H1 (cell line): ENCODE measurements around the gene A3GALT2. TPM values are rescaled to one million over a fixed set of nuclear protein-coding genes. Genes with fewer than 3 reads are reported as not detected.

Experiments
- CTCF ChIA-PET: fragments of 300-600 bp; sonication (Branson Sonifier 250); formaldehyde crosslinking; loops from one replicate; lab custom pipeline; 2021; ENCODE audit not compliant: partially characterized antibody; lab: Charles Lee
- POLR2A ChIA-PET: fragments of 300-600 bp; sonication (Branson Sonifier 250); formaldehyde crosslinking; loops from one replicate; lab custom pipeline; 2021; ENCODE audit warnings: inconsistent platforms; ENCODE audit not compliant: partially characterized antibody; lab: Charles Lee
- DNase-seq, 2 experiments: peaks; one replicate each; pipeline versions ENCODE4 v3.0.0 to v3.0.0-alpha.2; 2010 to 2022; ENCODE audit warnings: low spot score in 2 of 2, low read depth in 1 of 2, mixed read lengths in 1 of 2
- FAIRE-seq: peaks from 2 replicates; lab custom pipeline; 2011; peaks lifted over from hg19 to GRCh38; lab: Jason Lieb, UNC
- H2AFZ ChIP-seq: 2 replicates; pipeline ENCODE4 v1.8.1; 2012; ENCODE audit warnings: low read length, inconsistent platforms
- H2AK5ac ChIP-seq: 2 replicates; pipeline ENCODE4 v1.6.1; 2013; ENCODE audit warnings: low read depth, low read length
- H2BK120ac ChIP-seq: replicated peaks from 2 replicates; pipeline ENCODE3; 2013; ENCODE audit warnings: low read depth, low read length, inconsistent platforms
- H2BK12ac ChIP-seq: 2 replicates; pipeline ENCODE4 v1.6.1; 2013; ENCODE audit warnings: low read depth, low read length
- H2BK15ac ChIP-seq: 2 replicates; pipeline ENCODE4 v1.6.1; 2013; ENCODE audit warnings: low read length
- H2BK20ac ChIP-seq: 2 replicates; pipeline ENCODE4 v1.6.1; 2013; ENCODE audit warnings: low read length
- H2BK5ac ChIP-seq: 2 replicates; pipeline ENCODE4 v1.6.1; 2013; ENCODE audit warnings: low read depth, low read length
- H3K14ac ChIP-seq: 2 replicates; pipeline ENCODE4 v1.6.1; 2013; ENCODE audit warnings: inconsistent platforms; ENCODE audit not compliant: insufficient read length
- H3K18ac ChIP-seq: 2 replicates; pipeline ENCODE4 v1.6.1; 2013; ENCODE audit warnings: low read length; ENCODE audit errors: extremely low read depth
- H3K23ac ChIP-seq: 2 replicates; pipeline ENCODE4 v1.6.1; 2013; ENCODE audit warnings: inconsistent platforms; ENCODE audit not compliant: insufficient read length
- H3K23me2 ChIP-seq: 2 replicates; pipeline ENCODE4 v1.6.1; 2013; ENCODE audit warnings: low read depth, low read length
- H3K27ac ChIP-seq: 2 replicates; pipeline ENCODE4 v1.6.1; 2011; ENCODE audit warnings: low read depth, low read length, inconsistent platforms
- H3K27me3 ChIP-seq, 4 experiments: replicated peaks in 1 of 4; 1 replicate in 1 of 4; 2 replicates in 3 of 4; pipeline versions ENCODE4 v1.6.1 to v1.8.1; 2011 to 2013; ENCODE audit warnings: low read length in 3 of 4, mild to moderate bottlenecking in 3 of 4, inconsistent platforms in 2 of 4, mixed read lengths in 2 of 4, moderate library complexity in 1 of 4; ENCODE audit not compliant: control insufficient read depth in 3 of 4, insufficient read depth in 3 of 4; ENCODE audit errors: extremely low read depth in 1 of 4
- H3K36me3 ChIP-seq, 4 experiments: 2 replicates each; pipeline versions ENCODE4 v1.6.1 to v1.8.1; 2011 to 2013; ENCODE audit warnings: mild to moderate bottlenecking in 4 of 4, low read length in 3 of 4, moderate library complexity in 2 of 4, control low read depth in 1 of 4, inconsistent platforms in 1 of 4; ENCODE audit not compliant: insufficient read depth in 4 of 4, control insufficient read depth in 2 of 4
- H3K4ac ChIP-seq: replicated peaks from 2 replicates; pipeline ENCODE3; 2013; ENCODE audit warnings: low read length, low read depth, mixed read lengths, inconsistent platforms; ENCODE audit not compliant: insufficient read length
- H3K4me1 ChIP-seq, 4 experiments: replicated peaks in 1 of 4; 1 replicate in 1 of 4; 2 replicates in 3 of 4; pipeline versions ENCODE4 v1.6.1 to v1.8.1; 2011 to 2013; ENCODE audit warnings: low read length in 3 of 4, inconsistent platforms in 2 of 4, mixed read lengths in 1 of 4; ENCODE audit not compliant: insufficient read depth in 4 of 4, control insufficient read depth in 3 of 4
- H3K4me2 ChIP-seq, 2 experiments: 2 replicates each; pipeline versions ENCODE4 v1.6.1 to v1.8.1; 2011 to 2013; ENCODE audit warnings: low read depth in 2 of 2, low read length in 2 of 2, control low read depth in 1 of 2, inconsistent platforms in 1 of 2, mild to moderate bottlenecking in 1 of 2; ENCODE audit not compliant: insufficient read depth in 1 of 2
- H3K4me3 ChIP-seq, 4 experiments: fragments of 200-600, 300-600 bp in 1 of 4; sonication (generic), shearing (Covaris generic), sonication (Bioruptor Twin) in 1 of 4; 2 replicates each; pipeline versions ENCODE4 v1.5.1 to v1.8.1; 2011 to 2016; ENCODE audit warnings: low read length in 4 of 4, low read depth in 3 of 4, control low read depth in 2 of 4, inconsistent platforms in 2 of 4, mild to moderate bottlenecking in 2 of 4, mixed read lengths in 1 of 4, moderate library complexity in 1 of 4; ENCODE audit not compliant: insufficient read depth in 2 of 4; ENCODE audit errors: extremely low read depth in 1 of 4
- H3K56ac ChIP-seq: replicated peaks from 2 replicates; pipeline ENCODE3; 2013; ENCODE audit warnings: low read depth, mild to moderate bottlenecking, mixed read lengths, low read length, inconsistent platforms; ENCODE audit not compliant: insufficient read length
- H3K79me1 ChIP-seq: 2 replicates; pipeline ENCODE4 v1.6.1; 2013; ENCODE audit warnings: low read depth, low read length, control low read depth
- H3K79me2 ChIP-seq, 2 experiments: 2 replicates each; pipeline versions ENCODE4 v1.6.1 to v1.8.1; 2012 to 2013; ENCODE audit warnings: low read length in 2 of 2, mild to moderate bottlenecking in 2 of 2, inconsistent platforms in 1 of 2; ENCODE audit not compliant: insufficient read depth in 2 of 2, control insufficient read depth in 1 of 2
- H3K9ac ChIP-seq, 4 experiments: replicated peaks in 1 of 4; 1 replicate in 1 of 4; 2 replicates in 3 of 4; pipeline versions ENCODE4 v1.6.1 to v1.8.1; 2011 to 2013; ENCODE audit warnings: low read depth in 3 of 4, low read length in 3 of 4, control low read depth in 2 of 4, mild to moderate bottlenecking in 2 of 4, moderate library complexity in 2 of 4, inconsistent platforms in 1 of 4; ENCODE audit errors: extremely low read depth in 1 of 4
- H3K9me3 ChIP-seq, 2 experiments: 2 replicates each; pipeline versions ENCODE4 v1.6.1 to v1.8.1; 2012 to 2013; ENCODE audit warnings: mild to moderate bottlenecking in 2 of 2, moderate library complexity in 2 of 2, control low read depth in 1 of 2, inconsistent platforms in 1 of 2, low read depth in 1 of 2, low read length in 1 of 2, mixed read lengths in 1 of 2; ENCODE audit not compliant: insufficient read depth in 2 of 2
- H4K20me1 ChIP-seq, 2 experiments: replicated peaks in 1 of 2; 2 replicates each; pipeline versions ENCODE3 to v1.8.1; 2011 to 2013; ENCODE audit warnings: inconsistent platforms in 2 of 2, low read length in 2 of 2, mild to moderate bottlenecking in 1 of 2; ENCODE audit not compliant: insufficient read depth in 2 of 2, control insufficient read depth in 1 of 2
- H4K5ac ChIP-seq: 2 replicates; pipeline ENCODE4 v1.6.1; 2013; ENCODE audit warnings: low read length, low read depth, mixed read lengths, inconsistent platforms; ENCODE audit not compliant: insufficient read length
- H4K8ac ChIP-seq: 2 replicates; pipeline ENCODE4 v1.8.0; 2013; ENCODE audit warnings: mild to moderate bottlenecking, moderate library complexity, low read length, inconsistent platforms; ENCODE audit not compliant: insufficient read depth; ENCODE audit errors: extremely low read depth
- H4K91ac ChIP-seq: replicated peaks from 2 replicates; pipeline ENCODE3; 2013; ENCODE audit warnings: low read length, mixed read lengths, inconsistent platforms; ENCODE audit not compliant: insufficient read length
- KDM5A ChIP-seq: fragments of 200-600 bp; IDR thresholded peaks from 2 replicates; pipeline ENCODE4 v1.7.1; 2012; ENCODE audit warnings: mild to moderate bottlenecking, low read length, inconsistent platforms, mixed read lengths
- RAD21 ChIP-seq, 2 experiments: IDR thresholded peaks in 1 of 2; conservative IDR thresholded peaks in 1 of 2; 2 replicates each; pipeline ENCODE4 v1.6.1; 2011; ENCODE audit warnings: low read depth in 2 of 2, low read length in 2 of 2, improper control_type of control experiment in 1 of 2, inconsistent platforms in 1 of 2, mild to moderate bottlenecking in 1 of 2, moderate library complexity in 1 of 2
- RBBP5 ChIP-seq: IDR thresholded peaks from 2 replicates; pipeline ENCODE4 v1.7.1; 2012; ENCODE audit warnings: low read depth, mild to moderate bottlenecking, inconsistent platforms, low read length, moderate library complexity, borderline replicate concordance
- SP2 ChIP-seq: IDR thresholded peaks from 2 replicates; pipeline ENCODE4 v1.6.1; 2012; ENCODE audit warnings: mild to moderate bottlenecking, low read length, inconsistent platforms
- WGBS, 2 experiments: shearing (Covaris generic) in 1 of 2; methylation state at CpG; one replicate each; pipeline versions ENCODE4 v1.1.6 to v1.1.7; 2013 to 2015; ENCODE audit warnings: low lambda C conversion rate in 2 of 2, mixed read lengths in 2 of 2, inconsistent platforms in 1 of 2, low coverage in 1 of 2, missing lambda C conversion rate in 1 of 2; ENCODE audit not compliant: insufficient replicate concordance in 2 of 2, insufficient coverage in 1 of 2, insufficient read length in 1 of 2; ENCODE audit errors: extremely low coverage in 1 of 2, missing lambda C conversion rate in 1 of 2; 5-methylcytosine and 5-hydroxymethylcytosine counted together
- polyA plus RNA-seq, 7 experiments: library from polyadenylated mRNA; depleted of rRNA in 3 of 7; stranded (reverse) in 5 of 7; unstranded in 2 of 7; fragments of >200 nt in 5 of 7; fragments of 200-250 nt in 2 of 7; gene quantifications; 1 replicate in 5 of 7; 2 replicates in 1 of 7; 4 replicates in 1 of 7; pipeline versions ENCODE4 v1.2.1 to v1.2.3, GENCODE V29; 2011 to 2013; ENCODE audit warnings: missing spikeins in 2 of 7, mixed read lengths in 2 of 7
- total RNA-seq: library from RNA; stranded (reverse); fragmentation: NEBNext Ultra II Directional; extraction: Animal tissue kit (Norgen Biotek cat#: 25700); gene quantifications from 2 replicates; pipeline ENCODE4 v1.2.1, GENCODE V29; 2021

The A3GALT2 gene
- total and polyA plus RNA-seq, 2 of the 8 experiments (the other 6 are each of a cell fraction or from before 2014, with no cell fraction given) = not detected

GRCh38 chr1:33324677-33325575, 4.0 kb upstream of the A3GALT2 start:
- H3K27me3 ChIP-seq = no peaks in the 10 kb centered on the region
- no peak overlapping the region for H3K27ac ChIP-seq
- H3K36me3 ChIP-seq = peaks cover 0 to 15% (median 2%) of the 10 kb centered on the region in 4 experiments; a peak in 4 of 8 replicates
- no peaks in the 10 kb centered on the region for H3K23me2 ChIP-seq
- TF ChIP-seq RBBP5 = no peak
- peak; percentile 5 to 33; a peak in 1 of 4 replicates for TF ChIP-seq RAD21 (IDR thresholded peaks at IDR 0.05 in 1 of 2, conservative IDR thresholded peaks at IDR 0.05 in 1 of 2; ENCODE audit: low read depth in 2 of 2, low read length in 2 of 2)
- TF ChIP-seq KDM5A = no peak
- no peak for TF ChIP-seq SP2
- H3K18ac ChIP-seq = no peak overlapping the region
- no peaks in the 10 kb centered on the region for H3K4me1 ChIP-seq
- no peak overlapping the region for H3K14ac ChIP-seq
- H3K79me1 ChIP-seq = no peaks in the 10 kb centered on the region
- DNase-seq (no peak), FAIRE-seq (no peak)
- no peak overlapping the region for H2AK5ac ChIP-seq
- ChIA-PET POLR2A (no interaction called here), CTCF (interaction anchor here (0.8 to 2.6 kb wide), 12 partner anchors 10 to 134 kb away, joined by 3 to 12 read pairs (median 4); no protein-coding TSS in a partner anchor)
- H3K79me2 ChIP-seq = no peaks in the 10 kb centered on the region
- no peaks in the 10 kb centered on the region for H3K9me3 ChIP-seq
- WGBS, 2 experiments = 87% methylated on average over 22 of the region's 22 CpGs; no CpG with 5 or more reads in 1 of the 2 experiments
- no peak overlapping the region for H2AFZ ChIP-seq
- no peak overlapping the region for H2BK5ac ChIP-seq
- H3K23ac ChIP-seq = no peak overlapping the region
- H2BK15ac ChIP-seq = no peak overlapping the region
- H2BK120ac ChIP-seq = no peak overlapping the region
- no peak overlapping the region for H4K5ac ChIP-seq
- no peaks in the 10 kb centered on the region for H4K20me1 ChIP-seq
- no peak overlapping the region for H2BK12ac ChIP-seq
- no peak overlapping the region for H3K56ac ChIP-seq
- no peak overlapping the region for H3K4me3 ChIP-seq
- H3K4ac ChIP-seq = no peak overlapping the region
- H4K91ac ChIP-seq = no peak overlapping the region
- no peak overlapping the region for H4K8ac ChIP-seq
- no peak overlapping the region for H2BK20ac ChIP-seq
- H3K4me2 ChIP-seq = no peak overlapping the region
- no peak overlapping the region for H3K9ac ChIP-seq
